SIG-M5 treated with dmso at 0.1 percent for 504 hours (cell line): ENCODE data around the gene GNG11.

ENCODE experiments used
- DNase-seq: peaks from one replicate; lab custom pipeline; 2025; ENCODE audit not compliant: unreplicated experiment; lab: John Stamatoyannopoulos, UW

The GNG11 gene

GRCh38 chr7:93921607-93922566, at the start of gene GNG11:
TSS of gene GNG11 (plus strand) at chr7:93921735. CDS start at chr7:93922138, 403 bp downstream.
- no peak for DNase-seq

- DNase-seq, result no peak
These were observed 47.4 kb upstream of the GNG11 start for GRCh38 chr7:93873998-93874574.

- DNase-seq, result no peak
These were observed 43.8 kb upstream of the GNG11 start for GRCh38 chr7:93877742-93878141.

DNA sequence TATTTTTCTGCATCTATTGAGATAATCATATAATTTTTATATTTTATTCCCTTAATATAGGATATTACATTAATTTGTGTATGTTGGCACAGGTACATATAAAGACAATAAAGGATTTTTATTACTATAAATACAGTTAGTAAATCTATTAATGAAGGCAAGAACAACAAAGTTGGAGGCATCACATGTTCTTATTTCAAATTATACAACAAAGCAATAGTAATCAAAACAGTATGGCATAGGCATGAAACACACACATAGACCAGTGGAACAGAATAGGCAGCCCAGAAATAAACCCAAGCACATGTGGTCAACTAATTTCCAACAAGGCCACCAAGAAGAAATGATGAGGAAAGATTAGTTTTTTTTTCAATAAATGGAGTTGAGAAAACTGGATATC, 42.2 kb upstream of the GNG11 start:
- DNase-seq, result no peak

DNA sequence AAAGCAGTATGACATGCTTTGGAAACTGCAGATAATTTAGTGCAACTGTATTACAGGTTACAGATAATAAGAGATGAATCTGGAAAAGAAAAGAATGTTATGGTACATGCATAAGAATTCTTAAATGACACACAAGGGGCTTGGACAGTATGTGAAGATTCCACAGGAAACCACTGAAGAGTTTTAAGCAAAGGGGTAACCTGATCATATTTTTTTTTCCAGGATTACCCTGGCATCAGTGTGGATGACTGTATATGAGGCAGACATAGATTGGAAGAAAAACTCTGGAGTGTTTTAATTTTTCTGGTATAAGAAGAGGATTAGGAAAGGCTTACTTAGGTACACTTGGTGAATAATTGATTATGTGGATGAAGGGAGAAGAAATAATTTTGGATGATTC, 39.1 kb upstream of the GNG11 start:
- DNase-seq, result no peak

DNA sequence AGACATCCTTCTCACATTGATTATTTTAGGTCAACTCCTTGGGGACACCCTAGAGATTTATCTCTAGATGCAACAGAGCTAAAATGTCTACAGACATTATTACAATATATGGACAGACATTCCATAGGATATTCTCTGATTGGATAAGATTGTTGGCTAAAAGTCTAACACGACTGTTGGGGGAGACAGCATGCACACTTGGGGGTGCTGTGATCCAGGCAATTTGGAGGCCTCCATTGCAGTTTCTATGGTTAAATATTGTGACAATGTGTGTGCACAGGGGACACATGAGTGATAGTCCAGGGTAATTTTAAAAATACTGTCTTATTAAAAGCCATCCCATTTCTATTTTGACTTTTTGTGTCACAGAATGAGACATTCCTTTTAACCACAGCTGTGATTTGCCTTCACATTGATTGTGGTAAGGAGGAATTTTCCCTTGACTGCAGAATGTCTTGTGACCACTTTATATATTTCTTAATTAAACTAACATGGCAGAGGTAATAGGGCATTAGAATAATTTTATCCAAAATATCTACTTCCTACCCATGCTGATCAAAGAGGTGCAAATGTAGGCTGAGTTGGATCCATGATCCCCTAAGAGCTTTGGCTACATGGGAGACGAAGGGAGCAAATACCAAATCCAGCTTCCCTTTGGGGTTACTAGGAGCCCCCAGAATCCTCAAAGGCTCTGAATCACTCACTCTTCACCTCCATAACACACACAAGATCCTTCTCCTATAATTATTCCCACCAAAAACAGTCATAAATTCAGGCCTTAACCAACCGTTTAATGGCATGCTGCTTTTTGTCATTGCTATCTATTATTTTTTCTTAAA, 38.2 kb upstream of the GNG11 start:
- DNase-seq, result no peak

- DNase-seq, result no peak
These were observed 37.6 kb upstream of the GNG11 start for GRCh38 chr7:93883917-93884345.

DNA sequence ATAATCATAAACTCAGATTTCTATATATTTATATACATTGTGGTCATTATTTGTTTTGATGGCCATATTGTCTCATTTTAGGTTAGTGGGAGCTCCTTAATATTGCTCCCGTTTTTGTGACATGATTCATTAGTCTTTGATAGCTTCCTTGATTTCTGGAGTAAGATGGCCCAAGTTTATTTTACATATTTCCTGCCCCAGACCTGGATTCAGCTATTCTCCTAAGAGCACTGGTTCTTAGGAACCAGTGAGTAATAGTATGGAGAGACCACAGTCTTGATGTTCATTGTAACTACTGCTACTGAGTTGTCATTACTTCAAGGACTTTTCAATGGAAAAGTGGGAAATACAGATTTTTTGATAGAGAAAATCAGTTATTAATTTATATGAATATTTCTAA, 37.0 kb upstream of the GNG11 start:
- no peak for DNase-seq

- DNase-seq, result no peak
These were observed 32.3 kb upstream of the GNG11 start for GRCh38 chr7:93889261-93889660.

GRCh38 chr7:93890041-93890463, 31.5 kb upstream of the GNG11 start:
- DNase-seq, result no peak

DNA sequence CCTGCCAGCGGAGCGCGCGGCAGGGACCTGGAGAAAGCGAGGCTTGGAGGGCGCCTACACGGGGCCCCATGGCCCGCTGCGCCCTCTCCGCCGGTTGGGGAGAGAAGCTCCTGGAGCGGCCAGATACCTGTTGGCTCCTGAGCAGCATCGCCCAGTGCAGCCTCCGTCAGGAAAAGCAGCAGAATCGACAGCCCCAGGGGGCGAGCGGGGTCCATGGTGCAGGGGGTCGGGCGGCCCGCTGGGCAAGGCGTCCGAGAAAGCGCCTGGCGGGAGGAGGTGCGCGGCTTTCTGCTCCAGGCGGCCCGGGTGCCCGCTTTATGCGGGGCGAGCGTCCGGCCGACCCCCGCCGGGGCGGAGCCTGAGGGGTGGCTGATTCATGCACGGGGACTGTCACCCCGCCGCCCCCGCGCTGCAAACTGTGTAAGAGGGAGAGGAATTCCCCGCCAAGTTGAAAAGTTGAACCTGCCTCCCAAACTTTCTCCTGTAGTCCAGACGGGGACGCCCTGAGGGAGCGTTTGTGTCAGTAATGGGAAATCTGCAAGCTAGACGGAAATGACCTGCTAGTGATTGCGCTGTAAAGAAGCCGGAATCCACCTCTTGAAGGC, 31.0 kb upstream of the GNG11 start, which contains the start of gene TFPI2:
Gene TFPI2, minus strand, starts transcription at position 290 of the 605 bp plus-strand sequence. Its CDS starts 75 bp downstream, at position 215.
- no peak for DNase-seq

DNA sequence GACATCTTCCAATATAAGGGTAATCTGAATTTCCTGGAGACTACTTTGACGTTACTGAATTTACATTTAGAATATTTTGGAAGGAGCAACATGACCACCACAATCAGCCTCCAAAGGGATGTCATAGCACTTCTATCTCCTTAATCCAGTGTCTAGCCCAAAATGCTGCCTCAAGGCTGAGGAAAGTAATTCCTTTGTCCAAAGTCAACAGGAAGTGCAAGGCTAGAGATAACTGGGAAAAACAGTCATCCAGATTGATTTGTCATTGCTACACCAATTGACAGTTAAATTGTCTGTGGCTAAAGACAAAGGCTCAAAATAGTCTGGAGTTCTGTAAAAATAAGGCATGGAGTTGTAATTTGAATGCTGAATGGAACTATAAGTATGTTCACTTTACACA, 27.1 kb upstream of the GNG11 start:
- no peak for DNase-seq

- no peak for DNase-seq
These were observed 26.4 kb upstream of the GNG11 start for GRCh38 chr7:93894966-93895640.

DNA sequence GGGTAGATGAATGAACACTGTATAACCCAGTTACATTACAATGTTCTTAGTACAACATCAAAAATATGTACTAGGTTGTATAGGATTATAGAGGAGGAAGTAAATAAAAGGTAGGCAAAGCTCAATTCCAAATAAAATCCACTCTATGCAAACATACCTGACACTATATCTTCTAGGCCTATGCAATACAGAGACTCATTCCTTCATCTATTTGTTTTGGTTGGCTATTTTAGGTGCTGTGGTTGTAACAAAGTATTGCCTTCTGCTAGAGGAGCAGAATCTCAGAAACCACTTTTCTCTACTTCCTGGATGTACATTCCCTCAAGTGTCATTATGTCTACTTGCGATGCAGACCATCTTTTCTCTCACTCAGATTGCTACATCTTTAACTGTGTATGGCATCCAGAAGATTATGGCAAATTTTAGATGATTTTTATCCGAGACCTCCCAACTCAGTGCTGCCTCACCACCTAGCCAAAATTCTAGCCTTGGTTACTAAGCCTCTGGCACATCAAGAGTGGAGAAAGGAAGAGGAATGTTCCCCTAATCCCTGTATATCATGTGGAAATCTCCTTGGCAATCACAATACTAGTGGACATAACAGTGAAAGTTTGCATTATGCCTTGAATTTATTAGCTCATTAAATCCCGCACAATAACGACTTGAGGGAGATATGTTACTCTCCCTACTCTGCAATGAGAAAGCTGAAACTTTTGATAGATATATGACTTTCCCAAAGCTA, 25.5 kb upstream of the GNG11 start:
- DNase-seq, result no peak

DNA sequence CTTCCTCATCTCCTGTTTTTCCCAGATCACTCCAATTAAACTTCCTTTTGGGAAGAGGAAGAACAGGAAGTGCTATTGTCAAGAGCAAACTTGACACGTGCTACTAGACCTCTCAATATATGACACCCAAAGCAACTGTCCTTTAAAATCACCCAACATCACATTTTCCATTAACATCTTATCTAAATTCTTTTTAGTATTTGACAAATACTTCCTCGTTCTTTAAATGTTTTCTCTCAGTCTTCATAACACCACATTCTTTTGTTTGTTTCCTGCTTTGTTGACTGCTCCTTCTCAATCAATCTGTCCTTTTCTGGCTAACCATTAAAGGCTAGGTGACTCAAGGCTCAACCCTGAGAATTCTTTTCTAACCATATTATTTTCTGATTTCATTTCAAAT, 23.9 kb upstream of the GNG11 start:
- no peak for DNase-seq

DNA sequence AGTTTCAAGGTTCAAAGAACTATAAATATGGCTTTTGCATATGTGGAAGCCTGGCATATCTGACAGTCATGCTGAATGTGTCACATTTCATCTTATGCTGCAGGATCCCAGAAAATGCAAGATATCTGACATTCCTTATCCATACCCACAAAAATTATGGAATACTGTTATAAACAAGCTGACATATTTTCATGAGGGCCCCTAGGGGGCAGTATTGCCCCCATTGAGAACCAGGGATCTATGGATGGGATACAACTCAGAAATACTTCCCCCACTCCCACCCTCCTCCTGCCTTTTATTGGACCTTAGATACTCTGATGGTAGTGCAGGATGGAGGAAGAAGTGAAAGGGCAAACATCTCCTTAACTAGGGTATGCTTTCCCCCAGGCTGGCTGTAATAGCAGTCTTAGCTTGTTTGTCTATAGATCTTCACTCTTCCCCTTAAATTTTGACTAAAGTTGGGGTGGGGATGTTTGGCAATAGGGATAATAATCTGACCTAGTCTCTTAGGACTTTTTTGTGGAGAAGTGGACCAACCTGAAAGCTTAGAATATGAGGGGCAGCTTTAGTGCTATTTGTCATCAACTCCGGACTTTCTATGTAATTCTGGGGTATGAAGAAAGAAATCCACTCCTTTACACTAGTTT, 18.6 kb upstream of the GNG11 start:
- peak; percentile 1 for DNase-seq

GRCh38 chr7:93906267-93906666, 15.3 kb upstream of the GNG11 start, which contains the start of gene GNGT1:
TSS of gene GNGT1 (plus strand) at chr7:93906567. CDS start at chr7:93906747, 180 bp downstream.
- DNase-seq, result no peak

DNA sequence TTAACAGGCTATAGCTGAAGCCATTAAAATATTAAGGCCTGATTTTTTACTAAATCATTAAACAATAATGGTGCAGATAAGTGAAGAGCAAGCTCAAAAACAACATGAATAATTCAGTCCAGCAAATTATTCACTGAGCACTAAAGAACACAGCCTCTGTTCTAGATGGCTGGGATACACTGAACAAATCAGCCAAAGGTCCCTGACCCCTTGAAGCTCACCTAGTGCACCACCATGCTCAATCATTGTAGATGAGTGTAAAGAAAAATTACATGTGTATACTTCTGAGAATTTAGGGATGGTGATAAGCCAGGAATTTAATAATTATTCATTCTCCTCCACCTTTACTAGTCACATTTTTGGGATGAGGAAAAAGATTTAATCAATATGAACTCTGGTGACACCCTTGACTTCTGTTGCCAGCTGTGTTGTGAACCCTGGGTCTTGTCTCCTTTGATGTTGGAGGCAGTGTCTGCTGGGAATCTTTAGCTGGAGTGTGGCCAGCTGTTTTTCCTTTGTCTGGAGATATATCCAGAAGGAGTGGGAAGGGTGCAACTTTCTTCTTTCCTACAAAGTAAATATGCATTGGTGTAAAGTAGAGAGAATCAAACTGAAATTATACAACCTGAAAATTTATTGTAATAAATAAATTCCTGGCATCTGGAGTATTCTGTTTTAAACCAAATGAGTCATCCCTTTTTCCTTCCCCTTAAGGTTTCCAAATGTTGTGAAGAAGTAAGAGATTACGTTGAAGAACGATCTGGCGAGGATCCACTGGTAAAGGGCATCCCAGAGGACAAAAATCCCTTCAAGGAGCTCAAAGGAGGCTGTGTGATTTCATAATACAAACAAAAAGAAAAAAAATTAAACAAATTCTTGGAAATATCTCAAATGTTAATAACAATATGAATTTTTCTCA, 11.2 kb upstream of the GNG11 start:
- no peak for DNase-seq
